Neural crest cell (in vitro differentiated cells): ENCODE data around the gene PCGF3. TPM values are rescaled to one million over a fixed set of nuclear protein-coding genes. Genes with fewer than 3 reads are reported as not detected.

ENCODE experiments used
- DNase-seq: peaks from one replicate; pipeline ENCODE4 v3.0.0; 2021; ENCODE audit warnings: low read depth, mixed read lengths, low spot score
- H3K27ac Mint-ChIP-seq: one replicate; pipeline ENCODE4 v1.8.0; 2021; ENCODE audit warnings: mild to moderate bottlenecking, mixed read lengths; ENCODE audit not compliant: unreplicated experiment
- H3K27me3 Mint-ChIP-seq: 2 replicates; pipeline ENCODE4 v1.8.0; 2021; ENCODE audit warnings: low read depth, mild to moderate bottlenecking, mixed read lengths
- H3K36me3 Mint-ChIP-seq: 2 replicates; pipeline ENCODE4 v1.8.0; 2021; ENCODE audit warnings: low read depth, mild to moderate bottlenecking, mixed read lengths
- H3K4me1 Mint-ChIP-seq: 2 replicates; pipeline ENCODE4 v1.8.0; 2021; ENCODE audit warnings: mixed read lengths
- H3K4me3 Mint-ChIP-seq: one replicate; pipeline ENCODE4 v1.8.0; 2021; ENCODE audit warnings: mild to moderate bottlenecking, mixed read lengths
- H3K9me3 Mint-ChIP-seq: 2 replicates; pipeline ENCODE4 v1.8.0; 2021; ENCODE audit warnings: mixed read lengths
- total RNA-seq: library from RNA; stranded (reverse); gene quantifications from 2 replicates; pipeline ENCODE4 v1.2.1, GENCODE V29; 2021
- TF ChIP-seq, protein P1 (sequence below): fragments of 200-600 bp; sonication (generic); conservative IDR thresholded peaks from 2 replicates; pipeline ENCODE4 v1.5.0; 2021; ENCODE audit warnings: antibody characterized with exemption, mild to moderate bottlenecking

Gene PCGF3
- total RNA-seq, 1 donor from 2014 or later: 58.5 TPM

DNA sequence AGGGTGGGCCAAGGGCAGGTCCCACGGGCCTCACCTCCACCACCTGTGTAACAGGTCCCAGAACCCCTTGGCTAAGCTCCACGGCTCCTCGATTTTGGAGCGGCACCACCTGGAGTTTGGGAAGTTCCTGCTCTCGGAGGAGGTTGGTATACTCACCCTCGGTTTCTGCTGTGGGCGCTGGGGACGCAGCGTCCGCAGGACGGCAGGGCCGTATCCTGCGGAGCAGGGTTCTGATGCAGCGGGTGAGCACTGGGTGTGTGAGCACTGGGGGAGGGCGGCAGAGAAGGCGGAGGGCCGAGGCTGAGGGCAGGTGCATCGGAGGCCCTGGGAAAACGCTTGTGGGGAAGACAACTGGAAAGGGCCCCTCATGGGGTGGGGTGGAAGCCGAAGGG is 42.6 kb upstream of the PCGF3 start:
- no peaks in the 10 kb centered on the region for H3K4me1 Mint-ChIP-seq
- no peak overlapping the region for H3K27ac Mint-ChIP-seq
- H3K36me3 Mint-ChIP-seq: peaks cover 8% of the 10 kb centered on the region
- TF ChIP-seq, protein P1, sequence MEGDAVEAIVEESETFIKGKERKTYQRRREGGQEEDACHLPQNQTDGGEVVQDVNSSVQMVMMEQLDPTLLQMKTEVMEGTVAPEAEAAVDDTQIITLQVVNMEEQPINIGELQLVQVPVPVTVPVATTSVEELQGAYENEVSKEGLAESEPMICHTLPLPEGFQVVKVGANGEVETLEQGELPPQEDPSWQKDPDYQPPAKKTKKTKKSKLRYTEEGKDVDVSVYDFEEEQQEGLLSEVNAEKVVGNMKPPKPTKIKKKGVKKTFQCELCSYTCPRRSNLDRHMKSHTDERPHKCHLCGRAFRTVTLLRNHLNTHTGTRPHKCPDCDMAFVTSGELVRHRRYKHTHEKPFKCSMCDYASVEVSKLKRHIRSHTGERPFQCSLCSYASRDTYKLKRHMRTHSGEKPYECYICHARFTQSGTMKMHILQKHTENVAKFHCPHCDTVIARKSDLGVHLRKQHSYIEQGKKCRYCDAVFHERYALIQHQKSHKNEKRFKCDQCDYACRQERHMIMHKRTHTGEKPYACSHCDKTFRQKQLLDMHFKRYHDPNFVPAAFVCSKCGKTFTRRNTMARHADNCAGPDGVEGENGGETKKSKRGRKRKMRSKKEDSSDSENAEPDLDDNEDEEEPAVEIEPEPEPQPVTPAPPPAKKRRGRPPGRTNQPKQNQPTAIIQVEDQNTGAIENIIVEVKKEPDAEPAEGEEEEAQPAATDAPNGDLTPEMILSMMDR: no peak
- H3K27me3 Mint-ChIP-seq: no peaks in the 10 kb centered on the region
- H3K4me3 Mint-ChIP-seq: no peak overlapping the region
- no peak for DNase-seq
- H3K9me3 Mint-ChIP-seq: peaks cover 9% of the 10 kb centered on the region

DNA sequence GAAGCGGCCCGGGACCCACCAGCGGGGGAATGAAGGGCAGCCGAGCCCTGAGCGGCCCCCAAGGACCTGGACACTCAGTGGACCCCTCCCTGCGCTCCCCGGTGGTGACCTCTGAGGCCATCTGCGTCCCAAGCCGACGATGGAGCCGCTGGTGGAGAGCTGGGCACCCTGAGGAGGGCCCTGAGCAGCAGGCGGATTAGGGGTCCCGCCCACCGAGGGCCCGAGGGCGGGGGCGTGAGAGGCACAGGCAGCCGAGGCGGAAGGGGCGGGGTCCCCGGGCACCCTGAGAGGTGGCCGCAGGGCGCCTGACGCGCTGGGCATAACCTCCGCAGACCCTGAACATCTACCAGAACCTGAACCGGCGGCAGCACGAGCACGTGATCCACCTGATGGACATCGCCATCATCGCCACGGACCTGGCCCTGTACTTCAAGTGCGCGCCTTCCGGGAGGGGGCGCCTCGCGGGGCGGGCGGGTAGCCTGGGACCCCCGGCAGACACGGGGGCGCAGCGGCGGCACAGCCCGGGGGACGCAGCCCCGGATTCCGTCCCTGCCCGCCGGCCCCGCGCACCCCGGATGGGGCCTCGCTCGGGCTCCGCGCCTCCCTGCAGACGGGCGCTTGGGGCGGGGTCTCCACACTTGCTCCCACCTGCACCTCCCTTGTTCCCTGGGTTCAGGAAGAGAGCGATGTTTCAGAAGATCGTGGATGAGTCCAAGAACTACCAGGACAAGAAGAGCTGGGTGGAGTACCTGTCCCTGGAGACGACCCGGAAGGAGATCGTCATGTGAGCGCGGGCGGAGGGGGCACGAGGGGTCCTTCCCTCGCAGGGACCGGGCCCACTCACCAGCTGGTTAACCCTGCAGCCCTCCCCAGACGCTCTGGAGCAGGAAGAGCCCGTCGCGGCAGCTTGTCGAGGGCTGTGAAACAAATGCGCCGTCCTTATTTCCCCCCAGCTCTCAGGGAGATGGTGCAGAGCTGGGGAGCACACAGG is 41.9 kb upstream of the PCGF3 start:
- H3K9me3 Mint-ChIP-seq: peaks cover 9% of the 10 kb centered on the region
- peak overlapping the region; percentile 57 for H3K4me3 Mint-ChIP-seq
- DNase-seq: no peak
- TF ChIP-seq, protein P1: no peak
- H3K36me3 Mint-ChIP-seq: peaks cover 8% of the 10 kb centered on the region
- H3K27ac Mint-ChIP-seq: no peak overlapping the region
- no peaks in the 10 kb centered on the region for H3K27me3 Mint-ChIP-seq
- no peaks in the 10 kb centered on the region for H3K4me1 Mint-ChIP-seq

DNA sequence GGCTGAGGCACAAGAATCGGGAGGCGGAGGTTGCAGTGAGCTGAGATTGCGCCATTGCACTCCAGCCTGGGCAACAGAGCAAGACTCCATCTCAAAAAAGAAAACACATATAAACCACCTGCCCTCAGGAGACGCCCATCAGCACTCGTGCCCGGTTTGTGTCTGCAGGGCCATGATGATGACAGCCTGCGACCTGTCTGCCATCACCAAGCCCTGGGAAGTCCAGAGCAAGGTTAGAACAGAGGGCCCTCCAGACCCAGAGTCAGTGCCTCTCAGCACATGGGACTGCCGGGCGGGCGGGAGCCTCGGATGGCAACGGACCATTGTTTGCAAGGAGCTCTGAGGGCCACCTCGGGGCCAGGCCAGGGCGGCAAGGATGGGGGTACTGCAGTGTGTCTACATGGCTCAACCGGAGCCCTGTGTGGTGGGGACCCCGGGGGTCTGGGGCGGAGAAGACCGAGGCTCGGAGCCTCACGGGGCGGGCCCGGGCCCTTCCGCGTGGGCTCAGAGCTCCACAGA is 40.9 kb upstream of the PCGF3 start:
- H3K9me3 Mint-ChIP-seq: peaks cover 8% of the 10 kb centered on the region
- TF ChIP-seq, protein P1: no peak
- peak overlapping the region; percentile 57 for H3K4me3 Mint-ChIP-seq
- H3K27me3 Mint-ChIP-seq: no peaks in the 10 kb centered on the region
- no peak overlapping the region for H3K27ac Mint-ChIP-seq
- H3K36me3 Mint-ChIP-seq: peaks cover 8% of the 10 kb centered on the region
- DNase-seq: no peak
- no peaks in the 10 kb centered on the region for H3K4me1 Mint-ChIP-seq

DNA sequence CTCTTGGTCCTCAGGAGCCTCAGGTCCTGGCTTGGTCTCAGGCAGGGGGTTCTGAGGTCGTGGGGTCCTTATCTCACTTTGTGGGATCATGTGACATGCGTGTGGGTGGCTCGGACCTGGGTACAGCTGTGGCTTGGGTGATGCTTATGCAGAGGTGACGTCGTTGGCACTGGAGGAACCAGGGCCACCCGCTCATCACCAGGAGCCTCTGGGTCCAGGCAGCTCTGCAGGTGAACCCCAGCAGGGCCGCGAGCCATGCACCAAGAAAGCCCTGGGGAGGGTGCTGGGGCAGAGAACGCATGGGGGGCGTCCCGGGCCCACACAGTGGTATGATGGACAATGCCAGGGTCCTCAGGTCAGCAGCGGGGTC is 40.3 kb upstream of the PCGF3 start:
- no peak for DNase-seq
- Mint-ChIP-seq H3K4me3 (peak overlapping the region; percentile 61), H3K27ac (no peak overlapping the region), H3K27me3 (no peaks in the 10 kb centered on the region), H3K9me3 (peaks cover 5% of the 10 kb centered on the region), H3K4me1 (no peaks in the 10 kb centered on the region), H3K36me3 (peaks cover 4% of the 10 kb centered on the region)
- TF ChIP-seq, protein P1: no peak

DNA sequence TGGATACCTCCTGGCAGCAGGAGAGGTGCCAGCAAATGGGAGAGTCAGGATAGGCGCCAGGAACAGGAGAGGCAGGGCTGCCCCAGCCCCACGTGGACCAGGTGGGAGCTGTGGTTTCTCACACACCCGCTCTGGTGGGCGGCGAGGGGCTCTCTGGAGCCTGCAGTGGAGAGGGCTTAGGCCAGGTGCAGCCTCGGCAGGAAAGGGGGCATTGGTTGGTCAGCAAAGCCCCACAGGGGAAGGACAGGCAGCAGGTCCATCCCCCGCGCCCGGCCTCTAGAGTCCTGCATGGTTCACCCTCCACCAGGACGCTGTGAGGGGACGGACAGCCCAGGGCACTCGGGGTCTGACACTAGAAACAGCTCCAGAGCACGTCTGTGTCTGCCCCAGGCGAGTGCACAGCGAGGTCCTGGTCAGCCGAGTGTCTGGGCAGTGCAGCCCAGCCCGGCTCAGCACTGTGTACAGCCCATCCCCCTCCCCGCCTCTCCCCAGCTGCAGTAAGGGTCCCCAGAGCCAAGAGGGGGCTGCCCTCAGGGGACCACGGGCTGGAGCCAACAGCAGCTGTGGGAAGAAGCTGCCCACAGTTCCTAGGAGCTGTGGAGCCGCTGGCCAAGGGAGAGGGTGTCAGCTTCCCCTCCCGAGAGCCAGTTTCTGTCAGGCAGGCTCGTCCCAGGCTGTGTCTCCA is 39.7 kb upstream of the PCGF3 start:
- H3K4me3 Mint-ChIP-seq: peak overlapping the region; percentile 61
- no peak for DNase-seq

More for the DNA sequence above, 39.7 kb upstream of the PCGF3 start:
- no peak overlapping the region for H3K27ac Mint-ChIP-seq
- TF ChIP-seq, protein P1: no peak
- peaks cover 5% of the 10 kb centered on the region for H3K36me3 Mint-ChIP-seq
- no peaks in the 10 kb centered on the region for H3K27me3 Mint-ChIP-seq
- peaks cover 1% of the 10 kb centered on the region for H3K9me3 Mint-ChIP-seq
- H3K4me1 Mint-ChIP-seq: no peaks in the 10 kb centered on the region
